SK-N-SH (cell line): ENCODE data around the gene LIN9. TPM values are rescaled to one million over a fixed set of nuclear protein-coding genes. Genes with fewer than 3 reads are reported as not detected.
"Not testable (repeated sequence)": the region's sequence is repeated elsewhere in the genome, so short reads cannot be mapped to it uniquely, and the experiment has no call there.

Experiments used
- CTCF ChIA-PET: fragments of 300-600, 350-600 bp; formaldehyde crosslinking; extraction: SDS; loops from one replicate; lab custom pipeline; 2021; lab: Yijun Ruan, JAX
- POLR2A ChIA-PET: fragments of 350-600 bp; sonication (Branson Sonifier 250); formaldehyde crosslinking; extraction: SDS; loops from one replicate; lab custom pipeline; 2020; ENCODE audit warnings: antibody characterized with exemption, inconsistent platforms; lab: Yijun Ruan, JAX
- DNase-seq: peaks from one replicate; pipeline ENCODE4 v3.0.0; 2012
- H2AFZ ChIP-seq: fragments of 200-600 bp; sonication (generic); 2 replicates; pipeline ENCODE4 v1.8.1; 2016; ENCODE audit warnings: antibody characterized with exemption, mild to moderate bottlenecking, low read depth
- H3F3A ChIP-seq: fragments of 200-600 bp; sonication (generic); replicated peaks from 2 replicates; pipeline ENCODE3; 2016; ENCODE audit warnings: antibody characterized with exemption, mild to moderate bottlenecking; ENCODE audit not compliant: insufficient read depth
- H3K27ac ChIP-seq, 2 experiments: fragments of 200-500 bp in 1 of 2; fragments of 200-600 bp in 1 of 2; sonication (Bioruptor generic) in 1 of 2; sonication (generic), shearing (Covaris generic) in 1 of 2; 2 replicates each; pipeline versions ENCODE4 v1.5.1 to v1.6.1; 2014 to 2016; ENCODE audit warnings: low read depth in 2 of 2, inconsistent platforms in 1 of 2, low read length in 1 of 2, mild to moderate bottlenecking in 1 of 2, mixed read lengths in 1 of 2
- H3K27me3 ChIP-seq: fragments of 200-600 bp; sonication (generic), shearing (Covaris generic); 2 replicates; pipeline ENCODE4 v1.6.1; 2016; ENCODE audit warnings: mixed run types; ENCODE audit not compliant: insufficient read depth
- H3K36me3 ChIP-seq, 2 experiments: fragments of 200-500 bp in 1 of 2; fragments of 200-600 bp in 1 of 2; sonication (Bioruptor generic) in 1 of 2; sonication (generic) in 1 of 2; replicated peaks in 1 of 2; 2 replicates each; pipeline versions ENCODE3 to v1.5.1; 2014 to 2016; ENCODE audit warnings: low read length in 1 of 2, mild to moderate bottlenecking in 1 of 2; ENCODE audit not compliant: insufficient read depth in 2 of 2, control insufficient read depth in 1 of 2
- H3K4me1 ChIP-seq, 2 experiments: fragments of 200-500 bp in 1 of 2; fragments of 200-600 bp in 1 of 2; sonication (Bioruptor generic) in 1 of 2; sonication (generic), shearing (Covaris generic) in 1 of 2; 2 replicates each; pipeline versions ENCODE4 v1.5.1 to v1.6.1; 2014 to 2016; ENCODE audit warnings: low read depth in 1 of 2, low read length in 1 of 2, mixed run types in 1 of 2; ENCODE audit not compliant: insufficient read depth in 2 of 2, control insufficient read depth in 1 of 2
- H3K4me2 ChIP-seq: fragments of 200-600 bp; sonication (generic), shearing (Covaris generic); 2 replicates; pipeline ENCODE4 v1.6.1; 2017; ENCODE audit warnings: mixed run types
- H3K4me3 ChIP-seq, 2 experiments: fragments of 200-500 bp in 1 of 2; fragments of 200-600 bp in 1 of 2; sonication (Bioruptor generic) in 1 of 2; sonication (generic), shearing (Covaris generic) in 1 of 2; 2 replicates each; pipeline versions ENCODE4 v1.5.1 to v1.8.1; 2014 to 2016; ENCODE audit warnings: low read depth in 2 of 2, inconsistent platforms in 1 of 2, low read length in 1 of 2, mild to moderate bottlenecking in 1 of 2, mixed read lengths in 1 of 2, moderate library complexity in 1 of 2
- H3K79me2 ChIP-seq: fragments of 200-600 bp; sonication (generic); 2 replicates; pipeline ENCODE4 v1.8.1; 2017; ENCODE audit warnings: mild to moderate bottlenecking; ENCODE audit not compliant: insufficient read depth
- H3K9ac ChIP-seq: fragments of 200-600 bp; sonication (generic); 2 replicates; pipeline ENCODE4 v1.6.1; 2017; ENCODE audit warnings: mixed run types
- H3K9me2 ChIP-seq: fragments of 200-600 bp; sonication (generic); 2 replicates; pipeline ENCODE4 v1.6.1; 2017; ENCODE audit warnings: mixed run types
- H3K9me3 ChIP-seq: fragments of 200-600 bp; sonication (generic); 2 replicates; pipeline ENCODE4 v1.6.1; 2017; ENCODE audit warnings: mixed run types, mild to moderate bottlenecking, moderate library complexity
- H4K20me1 ChIP-seq: fragments of 200-600 bp; sonication (generic); 2 replicates; pipeline ENCODE4 v1.6.1; 2017; ENCODE audit warnings: mild to moderate bottlenecking, mixed run types; ENCODE audit not compliant: insufficient read depth
- CHD2 ChIP-seq: fragments of 150-350 bp; IDR thresholded peaks from 2 replicates; pipeline ENCODE4 v1.6.1; 2018; ENCODE audit warnings: low read length; ENCODE audit not compliant: partially characterized antibody
- EP300 ChIP-seq, 2 experiments: IDR thresholded peaks; 2 replicates each; pipeline versions ENCODE4 v1.4.0 to v1.6.1; 2012; ENCODE audit warnings: borderline replicate concordance in 1 of 2, low read depth in 1 of 2, low read length in 1 of 2
- FOSL2 ChIP-seq: IDR thresholded peaks from 2 replicates; pipeline ENCODE4 v1.4.0; 2012; ENCODE audit warnings: low read depth, mild to moderate bottlenecking, moderate library complexity, borderline replicate concordance
- MEF2A ChIP-seq: IDR thresholded peaks from 2 replicates; pipeline ENCODE4 v1.4.0; 2012; ENCODE audit warnings: low read depth, borderline replicate concordance
- NFIC ChIP-seq: IDR thresholded peaks from 2 replicates; pipeline ENCODE4 v1.4.0; 2012; ENCODE audit warnings: borderline replicate concordance
- TCF12 ChIP-seq: IDR thresholded peaks from 2 replicates; pipeline ENCODE4 v1.4.0; 2012
- WGBS: methylation state at CpG from one replicate; pipeline ENCODE4 v1.1.6; 2017; ENCODE audit warnings: low lambda C conversion rate; 5-methylcytosine and 5-hydroxymethylcytosine counted together
- polyA plus RNA-seq, 3 experiments: library from polyadenylated mRNA; depleted of rRNA; stranded (reverse); fragments of >200 nt; gene quantifications; 2 replicates each; pipeline ENCODE4 v1.2.3, GENCODE V29; 2012

The LIN9 gene
- polyA plus RNA-seq, 1 of the 3 experiments (the other 2 are of a cell fraction) = 1.7 TPM

- Histone ChIP-seq H3F3A (peaks cover 6% of the 10 kb centered on the region), H3K79me2 (no peaks in the 10 kb centered on the region), H3K4me3 (no peak overlapping the region), H3K9ac (no peak overlapping the region), H3K9me2 (no peaks in the 10 kb centered on the region), H3K27ac (no peak overlapping the region), H3K27me3 (no peaks in the 10 kb centered on the region), H3K36me3 (peaks cover 2 to 21% of the 10 kb centered on the region in 2 experiments), H3K4me1 (no peaks in the 10 kb centered on the region), H3K4me2 (no peak overlapping the region), H3K9me3 (no peaks in the 10 kb centered on the region), H2AFZ (no peak overlapping the region), H4K20me1 (no peaks in the 10 kb centered on the region)
- TF ChIP-seq CHD2 (no peak), EP300 (IDR thresholded peaks at IDR 0.05; ENCODE audit: borderline replicate concordance in 1 of 2, low read depth in 1 of 2, low read length in 1 of 2) (no peak), MEF2A (no peak), TCF12 (no peak)
- no peak for DNase-seq
- WGBS = 74% methylated on average over 3 of the region's 3 CpGs
- POLR2A ChIA-PET = no interaction called here
- CTCF ChIA-PET = interaction anchor here (1.0 to 1.4 kb wide), 2 partner anchors 132 to 151 kb away, joined by 3 to 4 read pairs; no protein-coding TSS in a partner anchor
These were observed 32.8 kb downstream of the LIN9 start for GRCh38 chr1:226276077-226276682.

- Histone ChIP-seq H3K9me2 (no peaks in the 10 kb centered on the region), H3K27ac (no peak overlapping the region), H3K4me1 (no peaks in the 10 kb centered on the region), H4K20me1 (no peaks in the 10 kb centered on the region), H3K9ac (no peak overlapping the region), H3K4me3 (no peak overlapping the region)
- no peak for DNase-seq
- TF ChIP-seq NFIC = peak; percentile 18; the same call in 1 of the 2 replicates
- TF ChIP-seq FOSL2 = no peak
- TF ChIP-seq, all 33 proteins: peak for 1
- Histone ChIP-seq H3F3A (peaks cover 12% of the 10 kb centered on the region), H3K9me3 (no peaks in the 10 kb centered on the region), H3K36me3 (peaks cover 2 to 26% of the 10 kb centered on the region in 2 experiments), H3K4me2 (no peak overlapping the region), H3K27me3 (no peaks in the 10 kb centered on the region), H3K79me2 (no peaks in the 10 kb centered on the region), H2AFZ (no peak overlapping the region)
- 97% methylated on average over 1 of the region's 1 CpG for WGBS
- CTCF ChIA-PET = interaction anchor here (0.8 kb wide), 1 partner anchor 77 kb away, joined by 3 read pairs; no protein-coding TSS in a partner anchor
- POLR2A ChIA-PET = no interaction called here
These were observed 34.8 kb downstream of the LIN9 start for GRCh38 chr1:226274138-226274537.

GRCh38 chr1:226272233-226272902, 36.6 kb downstream of the LIN9 start:
- H3K4me3 ChIP-seq, H2AFZ ChIP-seq, DNase-seq, H3K4me2 ChIP-seq, H3K9me2 ChIP-seq, H3K79me2 ChIP-seq, H3K9ac ChIP-seq, H3K9me3 ChIP-seq, POLR2A ChIA-PET, H4K20me1 ChIP-seq, H3K4me1 ChIP-seq, H3K27me3 ChIP-seq, CTCF ChIA-PET: not testable (repeated sequence)
- peak overlapping the region in 1 of 2 experiments; percentile 27; a peak in 1 of 4 replicates for H3K27ac ChIP-seq
- H3K36me3 ChIP-seq = peaks cover 2 to 23% of the 10 kb centered on the region in 2 experiments
- 88% methylated on average over 6 of the region's 8 CpGs for WGBS
- peaks cover 15% of the 10 kb centered on the region for H3F3A ChIP-seq
